Measurements from ENCODE around the gene ORAI3. TPM values are rescaled to one million over a fixed set of nuclear protein-coding genes. Genes with fewer than 3 reads are reported as not detected.
A peak's percentile ranks its signal among the peaks of the same experiment; 100 is the strongest.

ORAI3 gene
- total and polyA plus RNA-seq, 2 of the 13 experiments (the other 11 are each of a cell fraction or from before 2014, with no cell fraction given), result 11.4 to 32.0 TPM

DNA sequence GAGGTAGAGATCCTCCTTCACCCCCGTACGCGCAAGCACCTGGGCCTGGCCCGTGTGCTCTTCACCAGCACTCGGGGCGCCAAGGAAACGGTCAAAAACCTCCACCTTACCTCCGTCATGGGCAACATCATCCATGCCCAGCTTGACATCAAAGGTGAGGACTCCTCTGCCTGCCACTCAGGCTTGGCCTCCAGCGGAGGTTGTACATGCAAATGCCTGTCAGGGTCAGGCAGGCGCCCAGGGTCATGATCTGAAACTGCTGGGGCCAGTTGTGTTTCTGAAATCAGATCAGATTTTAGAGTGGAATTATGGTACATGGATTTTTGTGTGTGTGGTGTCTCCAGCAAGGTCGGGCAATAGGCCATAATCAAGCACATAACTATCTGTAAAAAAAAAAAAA, 12.5 kb downstream of the ORAI3 start:
- no peak for ATAC-seq
- in situ Hi-C loops (cut with HindIII; ENCODE audit: extremely low pct_ligation_motif_present, low pct_unique_long_range_greater_than_20kb), result no loop called here
- 97% methylated on average over 11 of the region's 11 CpGs for WGBS (ENCODE audit: low lambda C conversion rate)

More for the DNA sequence above, 12.5 kb downstream of the ORAI3 start:
- Histone ChIP-seq H3K27ac (ENCODE audit: extremely low read length, insufficient read depth, low read length) (no peak overlapping the region), H2AFZ (ENCODE audit: low read length) (no peak overlapping the region), H3K36me3 (replicated peaks in 1 of 2; ENCODE audit: control insufficient read depth in 1 of 2, insufficient read depth in 2 of 2, low read length in 2 of 2) (peaks cover 45 to 72% of the 10 kb centered on the region in 2 experiments), H3K4me3 (replicated peaks in 1 of 3; ENCODE audit: insufficient read depth in 1 of 3, low read depth in 2 of 3, low read length in 3 of 3) (no peak overlapping the region), H3K4me1 (ENCODE audit: insufficient read depth, low read length) (peaks cover 19% of the 10 kb centered on the region), H3K4me2 (ENCODE audit: low read depth, low read length) (no peak overlapping the region), H3K79me2 (ENCODE audit: insufficient read depth, low read length) (peaks cover 15% of the 10 kb centered on the region), H4K20me1 (ENCODE audit: insufficient read depth, low read length) (peaks cover 5% of the 10 kb centered on the region; the same call in 1 of the 2 replicates), H3K9ac (ENCODE audit: insufficient read depth, low read depth, low read length) (no peak overlapping the region), H3K9me3 (ENCODE audit: low read length) (no peaks in the 10 kb centered on the region), H3K27me3 (ENCODE audit: control insufficient read depth in 1 of 2, insufficient read depth in 2 of 2, low read length in 2 of 2) (no peaks in the 10 kb centered on the region; a peak in 1 of 5 replicates)
- ChIA-PET CTCF (ENCODE audit: low intra/inter-chr PET ratio, low total read pairs) (no interaction called here), POLR2A (no interaction called here)
- no peak for FAIRE-seq
- TF ChIP-seq PHF8 (CRISPR knock-in tag; IDR thresholded peaks at IDR 0.05), result no peak
- 0 out of 2 replicates have a peak, but pooled peaks have one; percentile 25 for TF ChIP-seq ZNF891 (CRISPR knock-in tag; IDR thresholded peaks at IDR 0.05)
- TF ChIP-seq, protein P1, sequence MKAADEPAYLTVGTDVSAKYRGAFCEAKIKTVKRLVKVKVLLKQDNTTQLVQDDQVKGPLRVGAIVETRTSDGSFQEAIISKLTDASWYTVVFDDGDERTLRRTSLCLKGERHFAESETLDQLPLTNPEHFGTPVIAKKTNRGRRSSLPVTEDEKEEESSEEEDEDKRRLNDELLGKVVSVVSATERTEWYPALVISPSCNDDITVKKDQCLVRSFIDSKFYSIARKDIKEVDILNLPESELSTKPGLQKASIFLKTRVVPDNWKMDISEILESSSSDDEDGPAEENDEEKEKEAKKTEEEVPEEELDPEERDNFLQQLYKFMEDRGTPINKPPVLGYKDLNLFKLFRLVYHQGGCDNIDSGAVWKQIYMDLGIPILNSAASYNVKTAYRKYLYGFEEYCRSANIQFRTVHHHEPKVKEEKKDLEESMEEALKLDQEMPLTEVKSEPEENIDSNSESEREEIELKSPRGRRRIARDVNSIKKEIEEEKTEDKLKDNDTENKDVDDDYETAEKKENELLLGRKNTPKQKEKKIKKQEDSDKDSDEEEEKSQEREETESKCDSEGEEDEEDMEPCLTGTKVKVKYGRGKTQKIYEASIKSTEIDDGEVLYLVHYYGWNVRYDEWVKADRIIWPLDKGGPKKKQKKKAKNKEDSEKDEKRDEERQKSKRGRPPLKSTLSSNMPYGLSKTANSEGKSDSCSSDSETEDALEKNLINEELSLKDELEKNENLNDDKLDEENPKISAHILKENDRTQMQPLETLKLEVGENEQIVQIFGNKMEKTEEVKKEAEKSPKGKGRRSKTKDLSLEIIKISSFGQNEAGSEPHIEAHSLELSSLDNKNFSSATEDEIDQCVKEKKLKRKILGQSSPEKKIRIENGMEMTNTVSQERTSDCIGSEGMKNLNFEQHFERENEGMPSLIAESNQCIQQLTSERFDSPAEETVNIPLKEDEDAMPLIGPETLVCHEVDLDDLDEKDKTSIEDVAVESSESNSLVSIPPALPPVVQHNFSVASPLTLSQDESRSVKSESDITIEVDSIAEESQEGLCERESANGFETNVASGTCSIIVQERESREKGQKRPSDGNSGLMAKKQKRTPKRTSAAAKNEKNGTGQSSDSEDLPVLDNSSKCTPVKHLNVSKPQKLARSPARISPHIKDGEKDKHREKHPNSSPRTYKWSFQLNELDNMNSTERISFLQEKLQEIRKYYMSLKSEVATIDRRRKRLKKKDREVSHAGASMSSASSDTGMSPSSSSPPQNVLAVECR (CRISPR knock-in tag; IDR thresholded peaks at IDR 0.05; ENCODE audit: borderline replicate concordance), result 0 out of 2 replicates have a peak, but pooled peaks have one; percentile 17
- TF ChIP-seq, protein P2, sequence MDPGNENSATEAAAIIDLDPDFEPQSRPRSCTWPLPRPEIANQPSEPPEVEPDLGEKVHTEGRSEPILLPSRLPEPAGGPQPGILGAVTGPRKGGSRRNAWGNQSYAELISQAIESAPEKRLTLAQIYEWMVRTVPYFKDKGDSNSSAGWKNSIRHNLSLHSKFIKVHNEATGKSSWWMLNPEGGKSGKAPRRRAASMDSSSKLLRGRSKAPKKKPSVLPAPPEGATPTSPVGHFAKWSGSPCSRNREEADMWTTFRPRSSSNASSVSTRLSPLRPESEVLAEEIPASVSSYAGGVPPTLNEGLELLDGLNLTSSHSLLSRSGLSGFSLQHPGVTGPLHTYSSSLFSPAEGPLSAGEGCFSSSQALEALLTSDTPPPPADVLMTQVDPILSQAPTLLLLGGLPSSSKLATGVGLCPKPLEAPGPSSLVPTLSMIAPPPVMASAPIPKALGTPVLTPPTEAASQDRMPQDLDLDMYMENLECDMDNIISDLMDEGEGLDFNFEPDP (CRISPR knock-in tag; conservative IDR thresholded peaks at IDR 0.05), result 0 out of 2 replicates have a peak, but pooled peaks have one; percentile 76
- TF ChIP-seq, protein P3, sequence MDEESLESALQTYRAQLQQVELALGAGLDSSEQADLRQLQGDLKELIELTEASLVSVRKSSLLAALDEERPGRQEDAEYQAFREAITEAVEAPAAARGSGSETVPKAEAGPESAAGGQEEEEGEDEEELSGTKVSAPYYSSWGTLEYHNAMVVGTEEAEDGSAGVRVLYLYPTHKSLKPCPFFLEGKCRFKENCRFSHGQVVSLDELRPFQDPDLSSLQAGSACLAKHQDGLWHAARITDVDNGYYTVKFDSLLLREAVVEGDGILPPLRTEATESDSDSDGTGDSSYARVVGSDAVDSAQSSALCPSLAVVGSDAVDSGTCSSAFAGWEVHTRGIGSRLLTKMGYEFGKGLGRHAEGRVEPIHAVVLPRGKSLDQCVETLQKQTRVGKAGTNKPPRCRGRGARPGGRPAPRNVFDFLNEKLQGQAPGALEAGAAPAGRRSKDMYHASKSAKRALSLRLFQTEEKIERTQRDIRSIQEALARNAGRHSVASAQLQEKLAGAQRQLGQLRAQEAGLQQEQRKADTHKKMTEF (CRISPR knock-in tag; IDR thresholded peaks at IDR 0.05), result no peak
- intact Hi-C loops (cut with micrococcal nuclease; ENCODE audit: unreplicated experiment), result no loop called here
- DNase-seq (ENCODE audit: low spot score), result no peak
- no TSS peak for BruUV-seq (replicated peaks)
